Endothelial cell of umbilical vein (primary cell): ENCODE results near the gene SRBD1.

Source experiments
- POLR2A ChIP-seq: IDR thresholded peaks from 2 replicates; pipeline ENCODE4 v1.6.1; 2012; ENCODE audit warnings: low read depth, mild to moderate bottlenecking, control low read depth, low read length
- POLR2AphosphoS5 ChIP-seq: IDR thresholded peaks from 2 replicates; pipeline ENCODE4 v1.6.1; 2012; ENCODE audit warnings: low read depth, mild to moderate bottlenecking, control low read depth, low read length, moderate library complexity; ENCODE audit not compliant: insufficient read depth

- TF ChIP-seq POLR2AphosphoS5, result no peak
- TF ChIP-seq POLR2A, result no peak
Observed at GRCh38 chr2:45469314-45470099, 141.6 kb downstream of the SRBD1 start.
